HS-27A (cell line): ENCODE data around the gene ABHD11.
"Not testable (repeated sequence)": the region's sequence is repeated elsewhere in the genome, so short reads cannot be mapped to it uniquely, and the experiment has no call there.

Source experiments
- DNase-seq: peaks from one replicate; pipeline ENCODE4 v3.0.0-alpha.2; 2012; ENCODE audit warnings: low read depth, missing footprints

Gene ABHD11

GRCh38 chr7:73742753-73743641, 4.4 kb upstream of the ABHD11 start:
- DNase-seq: no peak

GRCh38 chr7:73742338-73742752, 3.7 kb upstream of the ABHD11 start:
- DNase-seq: no peak

GRCh38 chr7:73741600-73741999, 3.0 kb upstream of the ABHD11 start:
- no peak for DNase-seq

GRCh38 chr7:73740771-73741170, 2.2 kb upstream of the ABHD11 start:
- no peak for DNase-seq

- no peak for DNase-seq
These were observed 1.6 kb upstream of the ABHD11 start for GRCh38 chr7:73740212-73740611.

- DNase-seq: no peak
These were observed 775 bp upstream of the ABHD11 start for GRCh38 chr7:73739387-73739767.

- DNase-seq: no peak
These were observed 386 bp downstream of the ABHD11 start for GRCh38 chr7:73738220-73738611.

- no peak for DNase-seq
These were observed 947 bp downstream of the ABHD11 start for GRCh38 chr7:73737491-73738219.

GRCh38 chr7:73736885-73737284, 1.7 kb downstream of the ABHD11 start:
- DNase-seq: no peak

GRCh38 chr7:73735528-73735905, 3.1 kb downstream of the ABHD11 start:
- no peak for DNase-seq

GRCh38 chr7:73734619-73735527, 3.7 kb downstream of the ABHD11 start:
- peak; percentile 82 for DNase-seq

GRCh38 chr7:73732397-73732796, 6.2 kb downstream of the ABHD11 start:
- DNase-seq: no peak

GRCh38 chr7:73730485-73730884, 8.1 kb downstream of the ABHD11 start:
- no peak for DNase-seq

- DNase-seq: no peak
These were observed 10.1 kb downstream of the ABHD11 start for GRCh38 chr7:73728551-73728950.

- DNase-seq: no peak
These were observed 10.7 kb downstream of the ABHD11 start for GRCh38 chr7:73727952-73728351.

- no peak for DNase-seq
These were observed 12.5 kb downstream of the ABHD11 start for GRCh38 chr7:73726083-73726466.

- DNase-seq: no peak
These were observed 14.8 kb downstream of the ABHD11 start for GRCh38 chr7:73723813-73724212.

- no peak for DNase-seq
These were observed 15.8 kb downstream of the ABHD11 start for GRCh38 chr7:73722785-73723184.

- DNase-seq: not testable (repeated sequence)
These were observed 16.4 kb downstream of the ABHD11 start for GRCh38 chr7:73722182-73722581.

GRCh38 chr7:73721377-73721817, 17.2 kb downstream of the ABHD11 start:
- no peak for DNase-seq

- DNase-seq: not testable (repeated sequence)
These were observed 18.2 kb downstream of the ABHD11 start for GRCh38 chr7:73720443-73720842.

- no peak for DNase-seq
These were observed 18.8 kb downstream of the ABHD11 start for GRCh38 chr7:73719806-73720169.
